Measurements from ENCODE around the gene ALAS1.

DNA sequence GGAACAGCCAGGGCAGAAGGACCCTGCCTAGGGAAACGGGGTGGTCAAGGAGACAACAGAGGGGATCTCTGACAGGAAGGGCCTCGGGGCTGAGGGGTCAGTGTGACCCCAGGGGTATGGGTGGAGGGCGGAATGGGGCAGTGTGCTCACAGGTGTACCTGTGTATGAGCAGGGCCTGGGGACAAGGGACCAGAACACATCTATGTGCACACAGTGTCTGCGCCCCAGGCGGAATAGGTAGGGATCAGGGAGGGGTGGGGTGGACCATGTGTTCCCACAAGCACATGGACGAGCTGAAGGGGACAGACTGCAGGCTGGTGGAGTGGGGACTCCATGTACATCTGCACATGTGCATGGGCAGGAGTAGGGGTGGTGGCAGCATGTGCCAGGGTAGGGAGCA lies 32.5 kb downstream of the ALAS1 start:
- TF ChIP-seq, protein P1, sequence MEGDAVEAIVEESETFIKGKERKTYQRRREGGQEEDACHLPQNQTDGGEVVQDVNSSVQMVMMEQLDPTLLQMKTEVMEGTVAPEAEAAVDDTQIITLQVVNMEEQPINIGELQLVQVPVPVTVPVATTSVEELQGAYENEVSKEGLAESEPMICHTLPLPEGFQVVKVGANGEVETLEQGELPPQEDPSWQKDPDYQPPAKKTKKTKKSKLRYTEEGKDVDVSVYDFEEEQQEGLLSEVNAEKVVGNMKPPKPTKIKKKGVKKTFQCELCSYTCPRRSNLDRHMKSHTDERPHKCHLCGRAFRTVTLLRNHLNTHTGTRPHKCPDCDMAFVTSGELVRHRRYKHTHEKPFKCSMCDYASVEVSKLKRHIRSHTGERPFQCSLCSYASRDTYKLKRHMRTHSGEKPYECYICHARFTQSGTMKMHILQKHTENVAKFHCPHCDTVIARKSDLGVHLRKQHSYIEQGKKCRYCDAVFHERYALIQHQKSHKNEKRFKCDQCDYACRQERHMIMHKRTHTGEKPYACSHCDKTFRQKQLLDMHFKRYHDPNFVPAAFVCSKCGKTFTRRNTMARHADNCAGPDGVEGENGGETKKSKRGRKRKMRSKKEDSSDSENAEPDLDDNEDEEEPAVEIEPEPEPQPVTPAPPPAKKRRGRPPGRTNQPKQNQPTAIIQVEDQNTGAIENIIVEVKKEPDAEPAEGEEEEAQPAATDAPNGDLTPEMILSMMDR (IDR thresholded peaks at IDR 0.05; ENCODE audit: low read depth, low read length): no peak
- TF ChIP-seq EZH2phosphoT487 (IDR thresholded peaks at IDR 0.05; ENCODE audit: low read depth): no peak
